Activated T-cell treated with anti-CD3 and anti-CD28 coated beads, Interleukin-2, amount 50 U/mL, for 72 hours (primary cell): Measurements from ENCODE around the gene NAV2. TPM values are rescaled to one million over a fixed set of nuclear protein-coding genes. Genes with fewer than 3 reads are reported as not detected.

ENCODE experiments used
- ATAC-seq, 2 donors: fragments of 150-1000 bp; cut with Tn5 transposase; replicated peaks in 1 of 2; 2 replicates each; pipeline ENCODE4 v1.10.0; 2021; ENCODE audit warnings: moderate library complexity in 2 of 2, mild to moderate bottlenecking in 1 of 2
- DNase-seq, 2 donors: peaks; one replicate each; pipeline ENCODE4 v3.0.0; 2021 to 2022; ENCODE audit warnings: mixed read lengths in 1 of 2
- H3K27ac Mint-ChIP-seq: one replicate; pipeline ENCODE4 v1.8.0; 2022; ENCODE audit warnings: mild to moderate bottlenecking, moderate library complexity, mixed read lengths
- H3K27me3 Mint-ChIP-seq: one replicate; pipeline ENCODE4 v1.8.0; 2022; ENCODE audit warnings: low read depth, mixed read lengths
- H3K36me3 Mint-ChIP-seq, 2 donors: one replicate each; pipeline ENCODE4 v1.8.0; 2022; ENCODE audit warnings: mixed read lengths in 2 of 2, mild to moderate bottlenecking in 1 of 2; ENCODE audit not compliant: insufficient read depth in 2 of 2
- H3K4me1 Mint-ChIP-seq: one replicate; pipeline ENCODE4 v1.8.0; 2022; ENCODE audit warnings: low read depth, mixed read lengths
- H3K4me3 Mint-ChIP-seq, 2 donors: one replicate each; pipeline ENCODE4 v1.8.0; 2022; ENCODE audit warnings: mild to moderate bottlenecking in 2 of 2, mixed read lengths in 2 of 2, moderate library complexity in 2 of 2
- H3K9me3 Mint-ChIP-seq, 2 donors: one replicate each; pipeline ENCODE4 v1.8.0; 2022; ENCODE audit warnings: mixed read lengths in 2 of 2
- total RNA-seq, 2 donors: library from RNA; stranded (reverse); gene quantifications; one replicate each; pipeline ENCODE4 v1.2.3, GENCODE V29; 2022

NAV2 gene
- total RNA-seq, 2 donors from 2014 or later = 1.8 to 2.0 TPM

DNA sequence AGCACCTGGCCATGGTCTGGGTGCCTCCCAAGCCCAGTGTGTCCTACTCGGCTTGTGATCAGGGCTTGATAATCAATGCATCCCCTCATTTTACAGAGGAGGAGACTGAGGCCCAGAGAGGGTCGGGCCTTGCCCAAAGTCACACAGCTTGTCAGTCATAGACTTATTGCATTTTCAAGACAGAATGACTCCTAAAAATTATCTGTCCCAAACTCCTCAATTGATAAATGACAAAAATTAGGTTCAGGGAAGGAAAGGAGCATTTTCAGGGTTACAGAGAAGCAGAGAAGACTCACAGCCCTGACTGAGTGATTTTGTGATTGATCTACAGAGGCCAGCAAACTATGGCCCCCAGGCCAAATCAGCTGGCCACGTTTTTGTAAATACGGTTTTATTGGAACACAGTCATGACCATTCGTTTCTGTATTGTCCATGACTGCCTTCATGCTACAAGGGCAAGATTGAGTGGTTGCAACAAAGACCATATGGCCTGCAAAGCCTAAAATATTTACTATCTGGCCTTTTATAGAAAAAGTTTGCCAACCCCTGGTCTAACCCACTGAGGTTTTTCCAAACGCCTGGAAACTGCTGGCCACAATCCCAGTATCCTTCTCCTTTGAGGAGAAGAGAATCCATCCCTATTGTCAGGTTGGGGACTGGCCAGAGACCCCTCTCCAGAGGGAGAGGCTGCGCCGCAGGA is 35.1 kb upstream of the NAV2 start:
- Mint-ChIP-seq H3K9me3 (no peaks in the 10 kb centered on the region), H3K27ac (no peak overlapping the region), H3K4me1 (no peaks in the 10 kb centered on the region), H3K27me3 (peaks cover 19% of the 10 kb centered on the region), H3K4me3 (no peak overlapping the region), H3K36me3 (no peaks in the 10 kb centered on the region)
- DNase-seq = no peak
- ATAC-seq = no peak

DNA sequence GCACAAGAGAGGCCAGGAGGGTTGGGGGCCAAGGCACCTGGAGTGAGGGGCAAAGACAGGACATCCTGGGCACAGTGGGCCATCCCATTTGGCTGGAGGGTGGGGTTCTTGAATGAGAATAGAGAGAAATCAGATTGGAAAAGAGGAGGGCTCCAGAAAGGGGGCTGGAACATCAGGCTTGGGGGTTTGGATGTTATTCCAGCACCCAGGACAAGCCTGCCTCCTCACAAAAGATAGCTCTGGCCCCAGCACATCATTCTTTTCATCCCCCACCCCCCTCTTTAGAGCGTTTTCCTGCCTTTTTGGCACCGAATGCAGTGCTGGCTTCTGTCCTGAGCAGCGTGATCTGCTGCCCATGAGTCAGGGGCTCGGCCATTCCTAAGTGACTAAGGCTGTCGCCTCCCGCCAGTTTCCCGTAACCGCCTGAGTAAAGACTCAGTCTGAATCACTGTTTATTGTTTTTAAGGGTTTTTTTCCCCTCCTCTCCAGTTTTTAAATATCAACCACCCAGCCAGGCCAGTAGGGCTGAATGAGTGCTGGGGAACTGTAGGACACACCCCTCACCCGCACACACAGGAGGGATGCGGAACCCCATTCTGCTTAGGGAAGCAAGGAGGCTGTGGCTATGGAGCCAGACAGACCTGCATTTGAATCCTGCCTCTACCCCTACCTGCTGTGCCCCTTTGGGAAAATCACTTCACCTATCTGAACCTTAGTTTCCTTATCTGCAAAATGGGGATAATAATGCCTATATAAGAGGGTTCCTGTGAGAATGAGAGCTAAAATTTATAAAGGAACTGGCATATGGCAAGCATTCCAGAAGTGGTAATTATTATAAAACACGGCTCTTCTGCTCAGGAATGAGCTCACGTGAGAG is 32.4 kb upstream of the NAV2 start:
- no peak overlapping the region for H3K4me3 Mint-ChIP-seq
- H3K27me3 Mint-ChIP-seq = peaks cover 14% of the 10 kb centered on the region
- no peaks in the 10 kb centered on the region for H3K36me3 Mint-ChIP-seq
- no peak overlapping the region for H3K27ac Mint-ChIP-seq
- no peaks in the 10 kb centered on the region for H3K4me1 Mint-ChIP-seq
- DNase-seq (no peak), ATAC-seq (peak in 1 of 2 donors; percentile 58)
- H3K9me3 Mint-ChIP-seq = no peaks in the 10 kb centered on the region

DNA sequence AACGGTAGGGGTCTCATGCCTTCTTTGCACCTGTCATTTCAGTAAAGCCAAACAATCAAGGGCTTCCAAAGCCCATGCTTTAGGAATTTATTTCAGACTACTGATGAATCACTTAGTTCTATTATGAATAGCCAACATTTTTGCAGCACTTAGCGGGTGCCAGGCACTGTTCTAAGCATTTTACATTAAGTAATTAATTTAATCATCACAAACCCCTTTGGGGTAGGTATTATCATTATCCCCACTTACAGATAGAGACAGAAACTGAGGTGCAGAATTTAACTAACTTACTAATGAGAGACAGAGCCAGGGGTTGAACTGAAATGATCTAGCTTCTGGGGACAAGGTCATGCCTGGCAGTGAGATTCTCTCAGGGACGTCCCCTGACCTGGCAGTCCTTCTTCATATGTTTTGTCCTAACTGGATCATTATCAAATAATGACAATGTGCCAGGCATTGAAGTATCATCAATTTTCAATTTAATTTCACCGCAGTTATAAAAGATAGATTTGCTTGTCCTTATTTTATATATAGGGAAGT is 31.7 kb upstream of the NAV2 start:
- Mint-ChIP-seq H3K36me3 (no peaks in the 10 kb centered on the region), H3K4me1 (no peaks in the 10 kb centered on the region), H3K4me3 (no peak overlapping the region), H3K27ac (no peak overlapping the region), H3K9me3 (no peaks in the 10 kb centered on the region), H3K27me3 (peaks cover 7% of the 10 kb centered on the region)
- ATAC-seq (no peak), DNase-seq (no peak)

DNA sequence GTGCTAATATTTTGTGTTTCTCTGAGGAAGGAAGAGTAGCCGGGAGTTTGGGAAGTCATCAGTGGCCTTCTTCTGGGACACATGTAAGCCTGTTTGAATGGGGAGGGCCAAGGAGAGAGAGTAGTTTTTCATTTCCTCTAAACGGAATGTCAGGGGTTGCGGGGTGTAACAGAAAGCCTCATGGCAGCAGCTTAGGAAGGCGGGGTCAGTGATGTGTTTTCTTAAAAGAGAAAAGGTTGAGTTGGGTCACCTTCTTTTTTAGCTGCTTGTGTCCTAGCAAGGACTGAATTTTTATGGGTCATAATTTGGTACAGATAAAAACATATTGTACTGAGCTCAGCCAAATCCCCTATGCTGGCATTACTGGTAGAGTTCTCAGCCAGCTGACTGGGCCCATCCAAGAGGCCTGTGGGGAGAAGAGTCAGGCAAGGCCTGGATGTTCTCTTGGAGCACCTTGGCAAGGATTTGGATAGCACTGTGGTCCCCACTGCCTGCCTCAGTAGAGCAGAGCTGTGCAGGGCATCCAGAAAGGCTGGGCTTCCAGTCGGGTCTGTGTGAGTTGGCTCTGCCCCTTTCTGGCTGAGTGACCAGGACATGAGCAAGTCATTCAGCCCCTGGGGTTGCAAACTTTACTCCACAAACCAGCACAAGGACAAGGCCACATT is 29.4 kb upstream of the NAV2 start:
- H3K36me3 Mint-ChIP-seq = no peaks in the 10 kb centered on the region
- no peaks in the 10 kb centered on the region for H3K9me3 Mint-ChIP-seq
- no peaks in the 10 kb centered on the region for H3K4me1 Mint-ChIP-seq
- H3K27me3 Mint-ChIP-seq = peaks cover 4% of the 10 kb centered on the region
- H3K27ac Mint-ChIP-seq = no peak overlapping the region
- DNase-seq (no peak), ATAC-seq (no peak)
- no peak overlapping the region for H3K4me3 Mint-ChIP-seq

GRCh38 chr11:19683862-19684491 is 28.7 kb upstream of the NAV2 start:
- DNase-seq (no peak), ATAC-seq (no peak)
- no peaks in the 10 kb centered on the region for H3K36me3 Mint-ChIP-seq
- peaks cover 4% of the 10 kb centered on the region for H3K27me3 Mint-ChIP-seq
- no peak overlapping the region for H3K4me3 Mint-ChIP-seq
- no peaks in the 10 kb centered on the region for H3K4me1 Mint-ChIP-seq
- no peaks in the 10 kb centered on the region for H3K9me3 Mint-ChIP-seq
- no peak overlapping the region for H3K27ac Mint-ChIP-seq

- H3K4me3 Mint-ChIP-seq = no peak overlapping the region
- DNase-seq = no peak
- ATAC-seq = no peak
- peaks cover 4% of the 10 kb centered on the region for H3K27me3 Mint-ChIP-seq
- H3K9me3 Mint-ChIP-seq = no peaks in the 10 kb centered on the region
- no peaks in the 10 kb centered on the region for H3K36me3 Mint-ChIP-seq
- H3K4me1 Mint-ChIP-seq = no peaks in the 10 kb centered on the region
- no peak overlapping the region for H3K27ac Mint-ChIP-seq
Measured at GRCh38 chr11:19686234-19686633, 26.4 kb upstream of the NAV2 start.

GRCh38 chr11:19687392-19687791 is 25.2 kb upstream of the NAV2 start:
- Mint-ChIP-seq H3K36me3 (no peaks in the 10 kb centered on the region), H3K9me3 (no peaks in the 10 kb centered on the region), H3K27ac (no peak overlapping the region), H3K4me3 (no peak overlapping the region), H3K4me1 (no peaks in the 10 kb centered on the region), H3K27me3 (peaks cover 4% of the 10 kb centered on the region)
- ATAC-seq (no peak), DNase-seq (no peak)

DNA sequence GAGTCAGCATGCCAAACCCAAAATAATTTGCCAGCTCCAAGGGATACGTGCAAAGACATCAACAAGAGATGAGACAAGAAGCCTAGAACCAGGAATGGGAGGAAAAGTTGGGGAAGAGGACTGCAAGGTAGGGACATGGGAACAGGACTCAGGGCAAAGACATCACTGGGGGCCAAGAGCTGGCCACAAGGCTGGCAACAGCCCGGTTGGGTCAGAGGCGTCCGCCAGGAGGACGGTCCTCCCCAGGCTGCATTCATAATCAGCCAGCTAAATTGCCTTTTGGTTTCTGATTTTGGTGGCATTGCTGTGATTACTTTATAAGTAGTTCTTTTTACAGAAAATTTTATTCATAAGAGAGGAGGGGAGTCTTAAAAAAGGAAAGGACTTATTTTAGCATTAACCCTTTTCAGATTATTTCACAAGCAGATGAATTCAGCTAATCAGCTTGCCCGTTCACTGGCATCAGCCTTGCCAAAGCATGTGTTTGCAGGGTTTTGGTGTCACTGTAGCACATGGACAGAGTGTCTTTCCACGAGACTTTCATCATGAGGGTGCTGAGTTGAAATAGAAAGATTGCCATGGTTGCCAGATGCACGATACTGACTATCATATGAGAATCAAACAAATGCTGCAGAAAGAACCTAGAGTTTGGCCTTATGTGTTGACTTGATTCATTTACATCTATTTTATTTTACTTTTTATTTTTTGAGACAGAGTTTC is 23.2 kb upstream of the NAV2 start:
- H3K27ac Mint-ChIP-seq = no peak overlapping the region
- H3K36me3 Mint-ChIP-seq = no peaks in the 10 kb centered on the region
- peaks cover 4% of the 10 kb centered on the region for H3K27me3 Mint-ChIP-seq

DNA sequence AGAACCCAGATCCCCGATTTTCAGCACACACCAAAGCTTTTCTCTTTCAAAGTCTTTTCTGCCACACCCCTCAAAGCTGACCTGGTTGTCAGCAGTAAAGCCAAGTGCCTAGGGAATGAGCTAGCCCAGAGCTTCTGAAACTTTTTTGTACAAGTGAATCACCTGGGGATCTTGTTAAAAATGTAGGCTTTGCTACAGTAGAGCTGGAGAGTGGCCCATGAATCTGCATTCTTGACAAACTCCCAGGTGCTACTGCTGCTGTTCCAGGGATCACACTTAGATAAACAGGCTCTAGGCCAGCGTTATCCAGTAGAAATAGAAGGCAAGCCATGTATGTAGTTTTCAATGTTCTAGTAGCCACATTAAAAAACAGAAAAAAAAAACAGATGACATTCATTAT is 21.8 kb upstream of the NAV2 start:
- H3K4me3 Mint-ChIP-seq = no peak overlapping the region

More for the DNA sequence above, 23.2 kb upstream of the NAV2 start:
- Mint-ChIP-seq H3K4me3 (no peak overlapping the region), H3K9me3 (no peaks in the 10 kb centered on the region), H3K4me1 (no peaks in the 10 kb centered on the region)
- DNase-seq = no peak
- ATAC-seq = no peak

GRCh38 chr11:19691815-19692500 is 20.7 kb upstream of the NAV2 start:
- no peak overlapping the region for H3K4me3 Mint-ChIP-seq
- H3K27ac Mint-ChIP-seq = no peak overlapping the region
- no peaks in the 10 kb centered on the region for H3K4me1 Mint-ChIP-seq
- DNase-seq = no peak
- H3K36me3 Mint-ChIP-seq = no peaks in the 10 kb centered on the region
- ATAC-seq = no peak
- H3K9me3 Mint-ChIP-seq = no peaks in the 10 kb centered on the region
- H3K27me3 Mint-ChIP-seq = peaks cover 13% of the 10 kb centered on the region

More for the DNA sequence above, 21.8 kb upstream of the NAV2 start:
- H3K27me3 Mint-ChIP-seq = peaks cover 5% of the 10 kb centered on the region
- no peaks in the 10 kb centered on the region for H3K36me3 Mint-ChIP-seq
- H3K27ac Mint-ChIP-seq = no peak overlapping the region
- no peak for DNase-seq
- H3K4me1 Mint-ChIP-seq = no peaks in the 10 kb centered on the region
- ATAC-seq = no peak
- H3K9me3 Mint-ChIP-seq = no peaks in the 10 kb centered on the region

DNA sequence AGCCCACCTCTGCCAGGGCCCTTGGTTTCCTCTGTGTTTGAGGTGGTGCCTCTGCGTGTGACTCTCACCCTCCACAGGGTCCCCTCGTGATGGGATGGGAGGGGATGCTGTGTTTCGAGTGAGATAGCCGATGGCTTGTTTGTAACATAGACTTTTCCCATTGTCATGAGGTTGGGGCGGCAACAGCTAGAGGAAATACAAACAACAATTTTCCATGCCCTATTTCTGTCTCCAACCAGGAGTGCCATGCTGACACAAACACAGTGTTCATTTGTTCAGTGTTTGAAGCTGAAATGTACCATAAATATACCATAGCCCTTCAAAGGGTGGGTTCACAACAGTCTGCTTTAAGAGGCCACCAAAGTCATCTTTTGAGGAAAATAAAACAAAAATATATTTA is 19.5 kb upstream of the NAV2 start:
- Mint-ChIP-seq H3K4me1 (no peaks in the 10 kb centered on the region), H3K27ac (no peak overlapping the region)

DNA sequence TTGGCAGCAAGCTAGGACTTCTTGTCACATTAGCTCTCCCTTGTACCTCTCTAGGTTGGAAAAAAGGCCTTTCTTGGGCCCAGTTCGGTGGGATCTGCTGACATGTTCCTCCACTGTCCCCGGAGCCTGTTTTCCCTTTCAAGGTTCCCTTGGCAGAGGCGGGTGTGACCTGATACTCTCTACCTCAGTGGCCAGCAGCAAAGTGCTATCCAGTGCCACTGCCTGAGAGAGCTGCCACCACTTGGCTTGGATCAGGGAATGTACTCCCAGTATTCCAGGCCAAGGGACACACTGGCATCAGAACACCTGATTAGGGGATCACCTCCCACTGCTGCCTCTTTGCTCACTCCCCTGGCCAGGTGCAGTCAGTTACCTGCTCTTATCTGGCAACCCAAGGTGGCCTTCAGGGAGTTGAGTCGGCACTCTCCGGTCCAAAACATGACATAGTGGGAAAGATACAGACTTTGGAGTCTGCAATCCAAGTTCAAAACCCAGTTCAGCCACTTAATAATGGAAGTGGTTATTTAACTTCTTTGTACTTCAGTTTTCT is 17.8 kb upstream of the NAV2 start:
- Mint-ChIP-seq H3K36me3 (no peaks in the 10 kb centered on the region), H3K27ac (no peak overlapping the region), H3K9me3 (no peaks in the 10 kb centered on the region), H3K4me1 (no peaks in the 10 kb centered on the region), H3K27me3 (peaks cover 25% of the 10 kb centered on the region), H3K4me3 (no peak overlapping the region)
- DNase-seq = no peak
- ATAC-seq = no peak

More for the DNA sequence above, 19.5 kb upstream of the NAV2 start:
- no peak for DNase-seq
- no peak for ATAC-seq
- Mint-ChIP-seq H3K9me3 (no peaks in the 10 kb centered on the region), H3K36me3 (no peaks in the 10 kb centered on the region), H3K27me3 (peaks cover 23% of the 10 kb centered on the region), H3K4me3 (no peak overlapping the region)
